Epithelial cell of prostate (primary cell): Measurements from ENCODE around the gene WNT5B.
A peak's percentile ranks its signal among the peaks of the same experiment; 100 is the strongest.

Experiments used
- DNase-seq: peaks from one replicate; pipeline ENCODE4 v3.0.0-alpha.2; 2011; ENCODE audit warnings: low read depth, low spot score
- H3K27ac ChIP-seq: fragments of 450-650 bp; 2 replicates; pipeline ENCODE4 v1.5.1; 2017; ENCODE audit warnings: mild to moderate bottlenecking

The WNT5B gene

GRCh38 chr12:1628666-1629337, at the start of gene WNT5B:
Gene WNT5B, plus strand, starts transcription at chr12:1629231. Its CDS starts 2,124 bp downstream, at chr12:1631355.
- no peak within 1 kb of the TSS for H3K27ac ChIP-seq
- DNase-seq: no peak

GRCh38 chr12:1579651-1580435, 49.2 kb upstream of the WNT5B start:
- no peak overlapping the region for H3K27ac ChIP-seq
- no peak for DNase-seq

- no peak overlapping the region for H3K27ac ChIP-seq
- no peak for DNase-seq
Measured at GRCh38 chr12:1580526-1580925, 48.5 kb upstream of the WNT5B start.

- no peak overlapping the region for H3K27ac ChIP-seq
- DNase-seq: no peak
Measured at GRCh38 chr12:1581973-1582708, 46.9 kb upstream of the WNT5B start.

- no peak for DNase-seq
Measured at GRCh38 chr12:1582709-1583050, 46.4 kb upstream of the WNT5B start.

GRCh38 chr12:1583421-1584078, 45.5 kb upstream of the WNT5B start:
- H3K27ac ChIP-seq: no peak overlapping the region
- no peak for DNase-seq

More at GRCh38 chr12:1582709-1583050, 46.4 kb upstream of the WNT5B start:
- no peak overlapping the region for H3K27ac ChIP-seq

GRCh38 chr12:1584326-1584725, 44.7 kb upstream of the WNT5B start:
- no peak overlapping the region for H3K27ac ChIP-seq
- DNase-seq: no peak

GRCh38 chr12:1587927-1588574, 41.0 kb upstream of the WNT5B start:
- DNase-seq: no peak
- H3K27ac ChIP-seq: no peak overlapping the region

- DNase-seq: no peak
- H3K27ac ChIP-seq: no peak overlapping the region
Measured at GRCh38 chr12:1588575-1588947, 40.5 kb upstream of the WNT5B start.

GRCh38 chr12:1590221-1590979, 38.6 kb upstream of the WNT5B start:
- no peak overlapping the region for H3K27ac ChIP-seq

GRCh38 chr12:1591034-1591433, 38.0 kb upstream of the WNT5B start:
- DNase-seq: no peak

More at GRCh38 chr12:1590221-1590979, 38.6 kb upstream of the WNT5B start:
- DNase-seq: no peak

GRCh38 chr12:1591543-1591942, 37.5 kb upstream of the WNT5B start:
- DNase-seq: no peak

More at GRCh38 chr12:1591034-1591433, 38.0 kb upstream of the WNT5B start:
- no peak overlapping the region for H3K27ac ChIP-seq

GRCh38 chr12:1592444-1593173, 36.4 kb upstream of the WNT5B start:
- H3K27ac ChIP-seq: peak overlapping the region; percentile 86
- DNase-seq: no peak

More at GRCh38 chr12:1591543-1591942, 37.5 kb upstream of the WNT5B start:
- no peak overlapping the region for H3K27ac ChIP-seq

GRCh38 chr12:1593174-1594005, 35.6 kb upstream of the WNT5B start:
- peak overlapping the region; percentile 86 for H3K27ac ChIP-seq

GRCh38 chr12:1594006-1594260, 35.1 kb upstream of the WNT5B start:
- no peak for DNase-seq
- peak overlapping the region; percentile 86 for H3K27ac ChIP-seq

More at GRCh38 chr12:1593174-1594005, 35.6 kb upstream of the WNT5B start:
- DNase-seq: no peak

GRCh38 chr12:1594261-1595025, 34.6 kb upstream of the WNT5B start, which contains the start of gene FBXL14:
Gene FBXL14, minus strand, starts transcription at chr12:1594581. Its CDS starts 515 bp downstream, at chr12:1594066.
- peak within 1 kb of the TSS; percentile 86 for H3K27ac ChIP-seq
- DNase-seq: no peak

GRCh38 chr12:1595026-1595561, 33.9 kb upstream of the WNT5B start:
- no peak for DNase-seq
- peak overlapping the region; percentile 86 for H3K27ac ChIP-seq
